K562 (cell line): Measurements from ENCODE around the gene B3GALT4. TPM values are rescaled to one million over a fixed set of nuclear protein-coding genes. Genes with fewer than 3 reads are reported as not detected.
A peak's percentile ranks its signal among the peaks of the same experiment; 100 is the strongest.

ENCODE experiments used
- ARHGAP35 ChIP-seq: fragments of 450-650 bp; IDR thresholded peaks from 2 replicates; pipeline ENCODE4 v1.6.1; 2018; ENCODE audit not compliant: partially characterized antibody
- ARID1B ChIP-seq: fragments of 450-650 bp; IDR thresholded peaks from 2 replicates; pipeline ENCODE4 v1.6.1; 2016; ENCODE audit warnings: antibody characterized with exemption, mild to moderate bottlenecking, inconsistent platforms
- GATAD2B ChIP-seq: fragments of 450-650 bp; IDR thresholded peaks from 2 replicates; pipeline ENCODE4 v1.6.1; 2017; ENCODE audit warnings: mild to moderate bottlenecking, borderline replicate concordance
- HNRNPK ChIP-seq: fragments of 200-400 bp; formaldehyde crosslinking; IDR thresholded peaks from one replicate; pipeline ENCODE4 v1.6.1; 2018; ENCODE audit warnings: mild to moderate bottlenecking, low read depth, low read length; ENCODE audit not compliant: poor library complexity, severe bottlenecking
- ILF3 ChIP-seq: fragments of 450-650 bp; IDR thresholded peaks from 2 replicates; pipeline ENCODE4 v1.6.1; 2018; ENCODE audit warnings: antibody characterized with exemption, mild to moderate bottlenecking, moderate library complexity, borderline replicate concordance
- PYGO2 ChIP-seq: fragments of 450-650 bp; IDR thresholded peaks from 2 replicates; pipeline ENCODE4 v1.6.1; 2016; ENCODE audit warnings: mild to moderate bottlenecking, missing genetic modification characterization, moderate library complexity, missing compliant biosample characterization
- SMAD3 ChIP-seq: fragments of 450-650 bp; formaldehyde crosslinking; conservative IDR thresholded peaks from 2 replicates; pipeline ENCODE4 v1.4.0; 2020; ENCODE audit warnings: mild to moderate bottlenecking
- TCFL5 ChIP-seq: fragments of 250-450 bp; sonication (Bioruptor Pico); conservative IDR thresholded peaks from 2 replicates; pipeline ENCODE4 v1.6.1; 2021; ENCODE audit warnings: mild to moderate bottlenecking, moderate library complexity, matching md5 sums
- ZNF184 ChIP-seq: sonication (generic); formaldehyde crosslinking; IDR thresholded peaks from 2 replicates; pipeline ENCODE4 v1.5.0; 2020; ENCODE audit warnings: missing genetic modification reagents
- ZNF24 ChIP-seq: fragments of 450-650 bp; IDR thresholded peaks from 2 replicates; pipeline ENCODE4 v1.6.1; 2016
- ZNF583 ChIP-seq: fragments of 250-450 bp; sonication (Bioruptor Pico); IDR thresholded peaks from 2 replicates; pipeline ENCODE4 v1.4.0; 2020
- polyA plus RNA-seq, 8 experiments: library from polyadenylated mRNA; depleted of rRNA in 4 of 8; stranded (reverse) in 5 of 8; unstranded in 3 of 8; fragments of >200 nt; fragmentation: Nextera tagmentation in 2 of 8; fragmentation: Illumina TruSeq in 1 of 8; extraction: Ambion mirVana in 2 of 8; extraction: Trizol in 1 of 8; gene quantifications; 2 replicates each; pipeline versions ENCODE4 v1.2.1 to v1.2.3, GENCODE V29; 2011 to 2014; ENCODE audit warnings: inconsistent platforms in 1 of 8, missing spikeins in 1 of 8
- total RNA-seq, 7 experiments: library from RNA; depleted of rRNA in 6 of 7; stranded (reverse); fragments of >200 nt in 6 of 7; fragmentation: Illumina TruSeq in 2 of 7; extraction: Trizol in 2 of 7; gene quantifications; 2 replicates each; pipeline versions ENCODE4 v1.2.1 to v1.2.3, GENCODE V29; 2011 to 2021; ENCODE audit warnings: low replicate concordance in 1 of 7
- TF ChIP-seq, protein P1 (sequence below): fragments of 200-600 bp; sonication (generic); IDR thresholded peaks from one replicate; pipeline ENCODE4 v1.6.1; 2012; ENCODE audit warnings: mild to moderate bottlenecking, low read depth, low read length, inconsistent platforms
- TF ChIP-seq, protein P2 (sequence below): sonication (generic); formaldehyde crosslinking; IDR thresholded peaks from 2 replicates; pipeline ENCODE4 v1.5.0; 2020; ENCODE audit warnings: missing genetic modification reagents
- TF ChIP-seq, protein P3 (sequence below): fragments of 450-650 bp; IDR thresholded peaks from 2 replicates; pipeline ENCODE4 v1.6.1; 2016; ENCODE audit warnings: borderline replicate concordance

The B3GALT4 gene
- total and polyA plus RNA-seq, 9 of the 15 experiments (the other 6 are each of a cell fraction or from before 2014, with no cell fraction given) = 0.11 to 1.3 (median 0.53) TPM; not detected in 1

DNA sequence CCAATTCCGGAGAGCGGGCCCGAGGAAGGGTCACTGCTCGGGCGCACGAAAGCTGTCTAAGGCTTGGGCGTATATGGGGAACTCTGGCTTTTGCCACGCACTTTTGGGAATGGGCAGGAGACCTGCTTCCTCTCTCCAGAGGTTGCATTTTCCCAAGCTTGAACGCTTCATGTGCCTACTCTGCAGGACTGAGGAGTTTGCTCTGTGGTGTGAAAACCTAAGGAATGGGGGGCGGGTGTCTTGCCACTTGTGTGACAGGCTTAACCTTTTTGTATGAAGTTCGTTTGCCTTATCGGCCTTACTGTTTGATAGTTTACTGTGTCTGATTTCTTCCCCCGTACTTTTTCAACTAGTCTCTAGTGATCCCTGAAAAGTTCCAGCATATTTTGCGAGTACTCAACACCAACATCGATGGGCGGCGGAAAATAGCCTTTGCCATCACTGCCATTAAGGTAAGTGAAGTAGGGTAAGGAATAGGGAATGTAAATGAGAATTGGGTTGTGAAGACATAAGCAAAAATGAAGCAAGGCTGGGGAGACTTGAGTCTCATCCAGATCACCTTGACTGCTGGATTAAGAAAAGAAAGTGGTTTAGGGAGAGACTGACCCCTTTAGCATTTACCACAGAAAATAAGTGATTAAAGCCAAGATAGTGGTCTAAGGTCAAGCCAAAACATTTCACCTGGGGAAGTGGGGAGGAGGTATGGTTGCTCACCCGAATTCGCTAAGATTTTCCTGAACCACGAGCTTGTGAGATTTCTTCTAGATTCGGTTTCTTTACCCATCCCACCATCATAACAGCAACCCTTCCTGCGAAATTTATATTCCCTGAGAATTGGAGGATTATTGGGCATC is 4.4 kb upstream of the B3GALT4 start (continued):
- TF ChIP-seq, protein P1, sequence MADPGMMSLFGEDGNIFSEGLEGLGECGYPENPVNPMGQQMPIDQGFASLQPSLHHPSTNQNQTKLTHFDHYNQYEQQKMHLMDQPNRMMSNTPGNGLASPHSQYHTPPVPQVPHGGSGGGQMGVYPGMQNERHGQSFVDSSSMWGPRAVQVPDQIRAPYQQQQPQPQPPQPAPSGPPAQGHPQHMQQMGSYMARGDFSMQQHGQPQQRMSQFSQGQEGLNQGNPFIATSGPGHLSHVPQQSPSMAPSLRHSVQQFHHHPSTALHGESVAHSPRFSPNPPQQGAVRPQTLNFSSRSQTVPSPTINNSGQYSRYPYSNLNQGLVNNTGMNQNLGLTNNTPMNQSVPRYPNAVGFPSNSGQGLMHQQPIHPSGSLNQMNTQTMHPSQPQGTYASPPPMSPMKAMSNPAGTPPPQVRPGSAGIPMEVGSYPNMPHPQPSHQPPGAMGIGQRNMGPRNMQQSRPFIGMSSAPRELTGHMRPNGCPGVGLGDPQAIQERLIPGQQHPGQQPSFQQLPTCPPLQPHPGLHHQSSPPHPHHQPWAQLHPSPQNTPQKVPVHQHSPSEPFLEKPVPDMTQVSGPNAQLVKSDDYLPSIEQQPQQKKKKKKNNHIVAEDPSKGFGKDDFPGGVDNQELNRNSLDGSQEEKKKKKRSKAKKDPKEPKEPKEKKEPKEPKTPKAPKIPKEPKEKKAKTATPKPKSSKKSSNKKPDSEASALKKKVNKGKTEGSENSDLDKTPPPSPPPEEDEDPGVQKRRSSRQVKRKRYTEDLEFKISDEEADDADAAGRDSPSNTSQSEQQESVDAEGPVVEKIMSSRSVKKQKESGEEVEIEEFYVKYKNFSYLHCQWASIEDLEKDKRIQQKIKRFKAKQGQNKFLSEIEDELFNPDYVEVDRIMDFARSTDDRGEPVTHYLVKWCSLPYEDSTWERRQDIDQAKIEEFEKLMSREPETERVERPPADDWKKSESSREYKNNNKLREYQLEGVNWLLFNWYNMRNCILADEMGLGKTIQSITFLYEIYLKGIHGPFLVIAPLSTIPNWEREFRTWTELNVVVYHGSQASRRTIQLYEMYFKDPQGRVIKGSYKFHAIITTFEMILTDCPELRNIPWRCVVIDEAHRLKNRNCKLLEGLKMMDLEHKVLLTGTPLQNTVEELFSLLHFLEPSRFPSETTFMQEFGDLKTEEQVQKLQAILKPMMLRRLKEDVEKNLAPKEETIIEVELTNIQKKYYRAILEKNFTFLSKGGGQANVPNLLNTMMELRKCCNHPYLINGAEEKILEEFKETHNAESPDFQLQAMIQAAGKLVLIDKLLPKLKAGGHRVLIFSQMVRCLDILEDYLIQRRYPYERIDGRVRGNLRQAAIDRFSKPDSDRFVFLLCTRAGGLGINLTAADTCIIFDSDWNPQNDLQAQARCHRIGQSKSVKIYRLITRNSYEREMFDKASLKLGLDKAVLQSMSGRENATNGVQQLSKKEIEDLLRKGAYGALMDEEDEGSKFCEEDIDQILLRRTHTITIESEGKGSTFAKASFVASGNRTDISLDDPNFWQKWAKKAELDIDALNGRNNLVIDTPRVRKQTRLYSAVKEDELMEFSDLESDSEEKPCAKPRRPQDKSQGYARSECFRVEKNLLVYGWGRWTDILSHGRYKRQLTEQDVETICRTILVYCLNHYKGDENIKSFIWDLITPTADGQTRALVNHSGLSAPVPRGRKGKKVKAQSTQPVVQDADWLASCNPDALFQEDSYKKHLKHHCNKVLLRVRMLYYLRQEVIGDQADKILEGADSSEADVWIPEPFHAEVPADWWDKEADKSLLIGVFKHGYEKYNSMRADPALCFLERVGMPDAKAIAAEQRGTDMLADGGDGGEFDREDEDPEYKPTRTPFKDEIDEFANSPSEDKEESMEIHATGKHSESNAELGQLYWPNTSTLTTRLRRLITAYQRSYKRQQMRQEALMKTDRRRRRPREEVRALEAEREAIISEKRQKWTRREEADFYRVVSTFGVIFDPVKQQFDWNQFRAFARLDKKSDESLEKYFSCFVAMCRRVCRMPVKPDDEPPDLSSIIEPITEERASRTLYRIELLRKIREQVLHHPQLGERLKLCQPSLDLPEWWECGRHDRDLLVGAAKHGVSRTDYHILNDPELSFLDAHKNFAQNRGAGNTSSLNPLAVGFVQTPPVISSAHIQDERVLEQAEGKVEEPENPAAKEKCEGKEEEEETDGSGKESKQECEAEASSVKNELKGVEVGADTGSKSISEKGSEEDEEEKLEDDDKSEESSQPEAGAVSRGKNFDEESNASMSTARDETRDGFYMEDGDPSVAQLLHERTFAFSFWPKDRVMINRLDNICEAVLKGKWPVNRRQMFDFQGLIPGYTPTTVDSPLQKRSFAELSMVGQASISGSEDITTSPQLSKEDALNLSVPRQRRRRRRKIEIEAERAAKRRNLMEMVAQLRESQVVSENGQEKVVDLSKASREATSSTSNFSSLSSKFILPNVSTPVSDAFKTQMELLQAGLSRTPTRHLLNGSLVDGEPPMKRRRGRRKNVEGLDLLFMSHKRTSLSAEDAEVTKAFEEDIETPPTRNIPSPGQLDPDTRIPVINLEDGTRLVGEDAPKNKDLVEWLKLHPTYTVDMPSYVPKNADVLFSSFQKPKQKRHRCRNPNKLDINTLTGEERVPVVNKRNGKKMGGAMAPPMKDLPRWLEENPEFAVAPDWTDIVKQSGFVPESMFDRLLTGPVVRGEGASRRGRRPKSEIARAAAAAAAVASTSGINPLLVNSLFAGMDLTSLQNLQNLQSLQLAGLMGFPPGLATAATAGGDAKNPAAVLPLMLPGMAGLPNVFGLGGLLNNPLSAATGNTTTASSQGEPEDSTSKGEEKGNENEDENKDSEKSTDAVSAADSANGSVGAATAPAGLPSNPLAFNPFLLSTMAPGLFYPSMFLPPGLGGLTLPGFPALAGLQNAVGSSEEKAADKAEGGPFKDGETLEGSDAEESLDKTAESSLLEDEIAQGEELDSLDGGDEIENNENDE = no peak
- TF ChIP-seq, protein P2, sequence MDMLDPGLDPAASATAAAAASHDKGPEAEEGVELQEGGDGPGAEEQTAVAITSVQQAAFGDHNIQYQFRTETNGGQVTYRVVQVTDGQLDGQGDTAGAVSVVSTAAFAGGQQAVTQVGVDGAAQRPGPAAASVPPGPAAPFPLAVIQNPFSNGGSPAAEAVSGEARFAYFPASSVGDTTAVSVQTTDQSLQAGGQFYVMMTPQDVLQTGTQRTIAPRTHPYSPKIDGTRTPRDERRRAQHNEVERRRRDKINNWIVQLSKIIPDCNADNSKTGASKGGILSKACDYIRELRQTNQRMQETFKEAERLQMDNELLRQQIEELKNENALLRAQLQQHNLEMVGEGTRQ (CRISPR knock-in tag) = no peak
- no peak for TF ChIP-seq TCFL5
- TF ChIP-seq PYGO2 (tag) = no peak
- TF ChIP-seq, protein P3, sequence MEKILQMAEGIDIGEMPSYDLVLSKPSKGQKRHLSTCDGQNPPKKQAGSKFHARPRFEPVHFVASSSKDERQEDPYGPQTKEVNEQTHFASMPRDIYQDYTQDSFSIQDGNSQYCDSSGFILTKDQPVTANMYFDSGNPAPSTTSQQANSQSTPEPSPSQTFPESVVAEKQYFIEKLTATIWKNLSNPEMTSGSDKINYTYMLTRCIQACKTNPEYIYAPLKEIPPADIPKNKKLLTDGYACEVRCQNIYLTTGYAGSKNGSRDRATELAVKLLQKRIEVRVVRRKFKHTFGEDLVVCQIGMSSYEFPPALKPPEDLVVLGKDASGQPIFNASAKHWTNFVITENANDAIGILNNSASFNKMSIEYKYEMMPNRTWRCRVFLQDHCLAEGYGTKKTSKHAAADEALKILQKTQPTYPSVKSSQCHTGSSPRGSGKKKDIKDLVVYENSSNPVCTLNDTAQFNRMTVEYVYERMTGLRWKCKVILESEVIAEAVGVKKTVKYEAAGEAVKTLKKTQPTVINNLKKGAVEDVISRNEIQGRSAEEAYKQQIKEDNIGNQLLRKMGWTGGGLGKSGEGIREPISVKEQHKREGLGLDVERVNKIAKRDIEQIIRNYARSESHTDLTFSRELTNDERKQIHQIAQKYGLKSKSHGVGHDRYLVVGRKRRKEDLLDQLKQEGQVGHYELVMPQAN = 0 out of 2 replicates have a peak, but pooled peaks have one; percentile 64
- no peak for TF ChIP-seq ARID1B
- no peak for TF ChIP-seq ZNF583
- no peak for TF ChIP-seq HNRNPK
- TF ChIP-seq ZNF24 = no peak
- TF ChIP-seq ARHGAP35 = no peak
- no peak for TF ChIP-seq GATAD2B
- no peak for TF ChIP-seq SMAD3 (CRISPR knock-in tag)
- no peak for TF ChIP-seq ZNF184 (CRISPR knock-in tag)
- TF ChIP-seq ILF3 = peak; percentile 10; the same call in 1 of the 2 replicates
